ENCODE results near the gene CDKN1C.

CDKN1C gene

DNA sequence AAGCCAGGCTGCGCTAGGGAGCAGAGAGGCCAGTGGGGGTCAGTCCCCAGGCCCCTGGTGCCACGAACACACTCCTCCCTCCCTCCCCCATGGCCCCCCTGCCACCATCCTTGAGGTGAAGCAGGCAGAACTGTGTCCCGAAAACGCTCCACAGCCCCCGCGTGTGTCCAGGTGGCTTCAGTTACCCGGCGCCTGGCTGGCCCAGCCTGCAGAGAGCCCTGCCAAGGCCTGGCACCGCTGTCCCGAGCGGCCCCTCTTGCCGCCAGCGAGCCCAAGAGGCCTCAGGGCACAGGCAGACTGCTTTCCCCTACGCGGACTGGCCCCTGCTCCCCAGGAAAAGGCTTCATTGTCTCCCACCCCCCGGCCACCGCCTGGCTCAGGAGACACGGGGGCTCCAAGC lies 27.7 kb downstream of the CDKN1C start:
- H3K4me3 ChIP-seq (replicated peaks; ENCODE audit: insufficient read depth, low read length), result no peak overlapping the region
- no peak for TF ChIP-seq SPI1 (IDR thresholded peaks at IDR 0.05; ENCODE audit: borderline replicate concordance, low read depth)
- TF ChIP-seq, protein P1, sequence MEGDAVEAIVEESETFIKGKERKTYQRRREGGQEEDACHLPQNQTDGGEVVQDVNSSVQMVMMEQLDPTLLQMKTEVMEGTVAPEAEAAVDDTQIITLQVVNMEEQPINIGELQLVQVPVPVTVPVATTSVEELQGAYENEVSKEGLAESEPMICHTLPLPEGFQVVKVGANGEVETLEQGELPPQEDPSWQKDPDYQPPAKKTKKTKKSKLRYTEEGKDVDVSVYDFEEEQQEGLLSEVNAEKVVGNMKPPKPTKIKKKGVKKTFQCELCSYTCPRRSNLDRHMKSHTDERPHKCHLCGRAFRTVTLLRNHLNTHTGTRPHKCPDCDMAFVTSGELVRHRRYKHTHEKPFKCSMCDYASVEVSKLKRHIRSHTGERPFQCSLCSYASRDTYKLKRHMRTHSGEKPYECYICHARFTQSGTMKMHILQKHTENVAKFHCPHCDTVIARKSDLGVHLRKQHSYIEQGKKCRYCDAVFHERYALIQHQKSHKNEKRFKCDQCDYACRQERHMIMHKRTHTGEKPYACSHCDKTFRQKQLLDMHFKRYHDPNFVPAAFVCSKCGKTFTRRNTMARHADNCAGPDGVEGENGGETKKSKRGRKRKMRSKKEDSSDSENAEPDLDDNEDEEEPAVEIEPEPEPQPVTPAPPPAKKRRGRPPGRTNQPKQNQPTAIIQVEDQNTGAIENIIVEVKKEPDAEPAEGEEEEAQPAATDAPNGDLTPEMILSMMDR (IDR thresholded peaks at IDR 0.05; ENCODE audit: insufficient read depth, low read length), result no peak
- no peak for TF ChIP-seq GABPA (IDR thresholded peaks at IDR 0.05; ENCODE audit: low read depth)
- TF ChIP-seq POLR2AphosphoS5 (IDR thresholded peaks at IDR 0.05; ENCODE audit: low read depth), result no peak
- TF ChIP-seq, protein P2, sequence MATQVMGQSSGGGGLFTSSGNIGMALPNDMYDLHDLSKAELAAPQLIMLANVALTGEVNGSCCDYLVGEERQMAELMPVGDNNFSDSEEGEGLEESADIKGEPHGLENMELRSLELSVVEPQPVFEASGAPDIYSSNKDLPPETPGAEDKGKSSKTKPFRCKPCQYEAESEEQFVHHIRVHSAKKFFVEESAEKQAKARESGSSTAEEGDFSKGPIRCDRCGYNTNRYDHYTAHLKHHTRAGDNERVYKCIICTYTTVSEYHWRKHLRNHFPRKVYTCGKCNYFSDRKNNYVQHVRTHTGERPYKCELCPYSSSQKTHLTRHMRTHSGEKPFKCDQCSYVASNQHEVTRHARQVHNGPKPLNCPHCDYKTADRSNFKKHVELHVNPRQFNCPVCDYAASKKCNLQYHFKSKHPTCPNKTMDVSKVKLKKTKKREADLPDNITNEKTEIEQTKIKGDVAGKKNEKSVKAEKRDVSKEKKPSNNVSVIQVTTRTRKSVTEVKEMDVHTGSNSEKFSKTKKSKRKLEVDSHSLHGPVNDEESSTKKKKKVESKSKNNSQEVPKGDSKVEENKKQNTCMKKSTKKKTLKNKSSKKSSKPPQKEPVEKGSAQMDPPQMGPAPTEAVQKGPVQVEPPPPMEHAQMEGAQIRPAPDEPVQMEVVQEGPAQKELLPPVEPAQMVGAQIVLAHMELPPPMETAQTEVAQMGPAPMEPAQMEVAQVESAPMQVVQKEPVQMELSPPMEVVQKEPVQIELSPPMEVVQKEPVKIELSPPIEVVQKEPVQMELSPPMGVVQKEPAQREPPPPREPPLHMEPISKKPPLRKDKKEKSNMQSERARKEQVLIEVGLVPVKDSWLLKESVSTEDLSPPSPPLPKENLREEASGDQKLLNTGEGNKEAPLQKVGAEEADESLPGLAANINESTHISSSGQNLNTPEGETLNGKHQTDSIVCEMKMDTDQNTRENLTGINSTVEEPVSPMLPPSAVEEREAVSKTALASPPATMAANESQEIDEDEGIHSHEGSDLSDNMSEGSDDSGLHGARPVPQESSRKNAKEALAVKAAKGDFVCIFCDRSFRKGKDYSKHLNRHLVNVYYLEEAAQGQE (IDR thresholded peaks at IDR 0.05; ENCODE audit: insufficient replicate concordance, low read depth), result no peak

DNA sequence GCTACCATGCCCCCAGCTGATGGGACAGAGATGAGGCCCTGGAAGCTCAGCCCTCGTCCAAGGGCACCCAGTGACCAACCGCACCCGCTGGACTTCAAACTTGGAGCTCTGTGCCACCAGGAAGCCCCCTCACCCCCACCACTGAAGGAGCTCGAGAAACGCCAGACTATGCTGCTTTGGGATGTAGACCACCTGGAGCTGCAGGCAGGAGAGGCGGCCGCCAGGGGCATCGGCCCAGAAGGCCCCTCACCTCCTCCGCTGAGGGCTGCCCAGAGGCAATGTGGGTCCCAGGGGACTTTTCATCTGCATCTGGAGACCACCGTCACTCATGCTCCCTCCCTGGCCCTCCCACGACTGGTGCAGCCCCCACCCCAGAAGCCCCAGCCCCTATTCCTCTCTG lies 28.3 kb downstream of the CDKN1C start:
- no peak overlapping the region for H3K4me3 ChIP-seq (replicated peaks; ENCODE audit: insufficient read depth, low read length)
- no peak for DNase-seq (ENCODE audit: low read depth in 1 of 2, low spot score in 1 of 2)
- TF ChIP-seq, protein P1 (IDR thresholded peaks at IDR 0.05; ENCODE audit: insufficient read depth, low read length), result no peak
- TF ChIP-seq SPI1 (IDR thresholded peaks at IDR 0.05; ENCODE audit: borderline replicate concordance, low read depth) (no peak), POLR2AphosphoS5 (IDR thresholded peaks at IDR 0.05; ENCODE audit: low read depth) (no peak), GABPA (IDR thresholded peaks at IDR 0.05; ENCODE audit: low read depth) (no peak)
- TF ChIP-seq, protein P2 (IDR thresholded peaks at IDR 0.05; ENCODE audit: insufficient replicate concordance, low read depth), result no peak
- H3K27ac ChIP-seq (replicated peaks), result no peak overlapping the region
- peaks cover 11% of the 10 kb centered on the region for H3K27me3 ChIP-seq (ENCODE audit: insufficient read depth, poor library complexity, severe bottlenecking)

More for the DNA sequence above, 27.7 kb downstream of the CDKN1C start:
- Histone ChIP-seq H3K27me3 (ENCODE audit: insufficient read depth, poor library complexity, severe bottlenecking) (peaks cover 11% of the 10 kb centered on the region), H3K27ac (replicated peaks) (no peak overlapping the region)
- no peak for DNase-seq (ENCODE audit: low read depth in 1 of 2, low spot score in 1 of 2)

DNA sequence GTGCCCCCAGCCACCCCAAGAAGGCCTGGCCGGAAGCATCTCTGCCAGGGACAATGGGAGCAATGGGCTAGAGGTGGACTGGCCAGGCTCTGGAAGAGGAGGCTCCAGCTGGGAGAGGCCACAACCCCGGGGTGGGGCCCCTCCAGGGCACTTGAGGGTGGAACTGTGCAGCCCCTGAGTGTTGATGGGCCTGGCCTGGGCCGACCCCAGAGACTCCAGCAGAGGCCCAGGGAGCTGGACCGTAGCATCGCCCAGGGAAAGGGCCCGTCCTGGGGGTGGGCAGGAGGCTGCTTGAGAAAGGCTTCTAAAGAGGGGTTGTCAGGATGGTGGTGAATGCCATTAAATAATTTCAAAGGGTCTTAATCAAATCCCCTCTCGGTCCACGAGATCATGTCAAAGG lies 30.4 kb downstream of the CDKN1C start:
- Histone ChIP-seq H3K4me3 (replicated peaks; ENCODE audit: insufficient read depth, low read length) (no peak overlapping the region), H3K27me3 (ENCODE audit: insufficient read depth, poor library complexity, severe bottlenecking) (no peaks in the 10 kb centered on the region), H3K27ac (replicated peaks) (no peak overlapping the region)
- TF ChIP-seq, protein P1 (IDR thresholded peaks at IDR 0.05; ENCODE audit: insufficient read depth, low read length), result no peak
- TF ChIP-seq POLR2AphosphoS5 (IDR thresholded peaks at IDR 0.05; ENCODE audit: low read depth), result no peak
- TF ChIP-seq, protein P2 (IDR thresholded peaks at IDR 0.05; ENCODE audit: insufficient replicate concordance, low read depth), result no peak
- no peak for TF ChIP-seq SPI1 (IDR thresholded peaks at IDR 0.05; ENCODE audit: borderline replicate concordance, low read depth)
- no peak for TF ChIP-seq GABPA (IDR thresholded peaks at IDR 0.05; ENCODE audit: low read depth)
- no peak for DNase-seq (ENCODE audit: low read depth in 1 of 2, low spot score in 1 of 2)
